Adrenal gland (tissue), 12 donors: ENCODE data around the gene HDLBP. TPM values are rescaled to one million over a fixed set of nuclear protein-coding genes. Genes with fewer than 3 reads are reported as not detected.

Source experiments
- DNase-seq, 7 donors: peaks; one replicate each; pipeline ENCODE4 v3.0.0-alpha.2; 2019 to 2020
- H3K27ac ChIP-seq, 5 donors: fragments of 200-600 bp; sonication (generic) in 4 of 5; 1 replicate in 3 of 5; 2 replicates in 2 of 5; pipeline versions ENCODE4 v1.5.1 to v1.8.0; 2016 to 2020; ENCODE audit warnings: mild to moderate bottlenecking in 1 of 5
- H3K27me3 ChIP-seq: fragments of 200-600 bp; 2 replicates; pipeline ENCODE4 v1.8.0; 2021
- H3K36me3 ChIP-seq, 2 donors: fragments of 200-600 bp; replicated peaks in 1 of 2; 1 replicate in 1 of 2; 2 replicates in 1 of 2; pipeline versions ENCODE4 v1.5.1 to v1.8.0; 2018 to 2022
- H3K4me1 ChIP-seq, 2 donors: fragments of 200-600 bp; replicated peaks in 1 of 2; 1 replicate in 1 of 2; 2 replicates in 1 of 2; pipeline versions ENCODE4 v1.5.1 to v1.8.0; 2018 to 2021
- H3K4me3 ChIP-seq, 4 donors: fragments of 200-600 bp; sonication (generic) in 3 of 4; one replicate each; pipeline ENCODE4 v1.5.1; 2016 to 2018
- H3K9me3 ChIP-seq, 3 donors: fragments of 200-600 bp; sonication (generic) in 1 of 3; replicated peaks in 1 of 3; 1 replicate in 2 of 3; 2 replicates in 1 of 3; pipeline versions ENCODE4 v1.5.1 to v1.8.0; 2016 to 2021
- CTCF ChIP-seq, 6 experiments: fragments of 450-650 bp in 4 of 6; fragments of 200-600 bp in 2 of 6; sonication (generic) in 1 of 6; IDR thresholded peaks; 1 replicate in 5 of 6; 2 replicates in 1 of 6; pipeline versions ENCODE4 v1.5.1 to v1.8.0; 2016 to 2021; ENCODE audit warnings: antibody characterized with exemption in 6 of 6, mild to moderate bottlenecking in 2 of 6, moderate library complexity in 1 of 6
- POLR2A ChIP-seq, 2 donors: fragments of 450-650 bp; IDR thresholded peaks; one replicate each; pipeline ENCODE4 v1.6.1; 2017; ENCODE audit warnings: antibody characterized with exemption in 2 of 2, mild to moderate bottlenecking in 2 of 2, moderate library complexity in 1 of 2
- WGBS, 4 donors: extraction: QIAGEN DNeasy Blood & Tissue Kit in 2 of 4; methylation state at CpG; one replicate each; pipeline versions ENCODE4 v1.1.5 to v1.1.7; 2013 to 2017; 5-methylcytosine and 5-hydroxymethylcytosine counted together
- intact Hi-C, 2 donors: fragments of 100-400 bp; cut with DNase I; formaldehyde crosslinking; loops; one replicate each; pipeline versions ENCODE4 v1.14.1 to v1.15.0; 2022 to 2023
- polyA plus RNA-seq, 3 donors: library from polyadenylated mRNA; stranded (reverse); fragments of 200-250 nt in 2 of 3; fragments of 350-450 nt in 1 of 3; fragmentation: Illumina TruSeq in 1 of 3; extraction: RNeasy Lipid Tissue Mini Kit (QIAGEN cat#74804) in 1 of 3; gene quantifications; one replicate each; pipeline ENCODE4 v1.2.3, GENCODE V29; 2013 to 2014
- total RNA-seq, 9 donors: library from RNA; depleted of rRNA in 4 of 9; stranded (reverse); fragments of >200 nt in 4 of 9; fragments of 120-200 nt in 1 of 9; fragmentation: NEBNext Ultra II Directional in 1 of 9; extraction: Animal tissue kit (Norgen Biotek cat#: 25700) in 1 of 9; gene quantifications; one replicate each; pipeline versions ENCODE4 v1.1.0 to v1.2.4, GENCODE V29; 2013 to 2023
- donor health status: healthy with polysubstance abuse.
- donor health status: Bipolar disorder and iron deficiency.
- donor health status: DM: yes; HTN: yes; CAD: no.
- donor health status: DM: no; HTN: no; CAD: no.
- donor health status: DM: no; HTN: no; CAD: no.
- donor health status: DM: yes; HTN: yes; CAD: no.

Gene HDLBP
- total and polyA plus RNA-seq, 12 donors = 295 to 880 (median 454) TPM

- peaks cover 0 to 16% of the 10 kb centered on the region in 2 donors for H3K36me3 ChIP-seq
- H3K4me1 ChIP-seq = peaks cover 30 to 45% of the 10 kb centered on the region in 2 donors
- no peaks in the 10 kb centered on the region for H3K27me3 ChIP-seq
- H3K27ac ChIP-seq = peak overlapping the region; percentile 80 to 99 (median 98)
- peak overlapping the region; percentile 83 to 97 (median 88) for H3K4me3 ChIP-seq
- TF ChIP-seq CTCF (IDR thresholded peaks at IDR 0.05) (no peak), POLR2A (IDR thresholded peaks at IDR 0.05) (peak in 1 of 2 donors; percentile 71)
- 0 to 1% (median 0%) methylated on average over 20 to 37 of the region's 37 CpGs for WGBS, 4 donors
- peak; percentile 91 to 96 (median 93) for DNase-seq
- H3K9me3 ChIP-seq = peaks cover 0 to 8% (median 0%) of the 10 kb centered on the region in 3 donors
- intact Hi-C loops = no loop called here
Measured at GRCh38 chr2:241271706-241272302, 43.7 kb downstream of the HDLBP start.

DNA sequence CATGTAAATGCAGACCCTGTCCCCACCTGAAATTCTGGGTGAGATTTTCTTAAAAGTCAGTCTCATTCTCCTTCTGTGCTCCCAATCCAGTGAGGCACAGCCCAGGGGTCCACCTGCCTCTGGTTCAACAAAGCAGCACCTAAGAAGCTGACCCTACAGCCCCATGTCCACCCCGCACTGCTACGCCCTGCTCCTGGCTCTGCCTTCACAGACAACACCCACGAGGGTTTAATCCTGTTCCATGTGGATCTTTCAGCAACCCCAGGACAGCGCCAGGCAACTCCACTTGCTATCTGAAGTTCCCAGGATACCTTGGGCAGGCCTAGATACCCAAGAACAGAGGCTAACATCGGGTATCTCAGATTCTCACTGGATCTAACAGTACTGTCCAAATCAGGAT lies 44.9 kb downstream of the HDLBP start:
- peaks cover 0 to 5% (median 0%) of the 10 kb centered on the region in 3 donors for H3K9me3 ChIP-seq
- 59 to 77% (median 65%) methylated on average over 5 of the region's 5 CpGs for WGBS, 4 donors
- DNase-seq = peak in 1 of 7 donors; percentile 52
- H3K36me3 ChIP-seq = peaks cover 0 to 29% of the 10 kb centered on the region in 2 donors
- H3K27me3 ChIP-seq = no peaks in the 10 kb centered on the region
- intact Hi-C loops = no loop called here
- no peak for TF ChIP-seq CTCF (IDR thresholded peaks at IDR 0.05)
- TF ChIP-seq POLR2A (IDR thresholded peaks at IDR 0.05) = no peak
- peak overlapping the region in 3 of 5 donors; percentile 19 to 99 (median 96) for H3K27ac ChIP-seq
- peak overlapping the region in 1 of 4 donors; percentile 97 for H3K4me3 ChIP-seq
- H3K4me1 ChIP-seq = peaks cover 30 to 45% of the 10 kb centered on the region in 2 donors

DNA sequence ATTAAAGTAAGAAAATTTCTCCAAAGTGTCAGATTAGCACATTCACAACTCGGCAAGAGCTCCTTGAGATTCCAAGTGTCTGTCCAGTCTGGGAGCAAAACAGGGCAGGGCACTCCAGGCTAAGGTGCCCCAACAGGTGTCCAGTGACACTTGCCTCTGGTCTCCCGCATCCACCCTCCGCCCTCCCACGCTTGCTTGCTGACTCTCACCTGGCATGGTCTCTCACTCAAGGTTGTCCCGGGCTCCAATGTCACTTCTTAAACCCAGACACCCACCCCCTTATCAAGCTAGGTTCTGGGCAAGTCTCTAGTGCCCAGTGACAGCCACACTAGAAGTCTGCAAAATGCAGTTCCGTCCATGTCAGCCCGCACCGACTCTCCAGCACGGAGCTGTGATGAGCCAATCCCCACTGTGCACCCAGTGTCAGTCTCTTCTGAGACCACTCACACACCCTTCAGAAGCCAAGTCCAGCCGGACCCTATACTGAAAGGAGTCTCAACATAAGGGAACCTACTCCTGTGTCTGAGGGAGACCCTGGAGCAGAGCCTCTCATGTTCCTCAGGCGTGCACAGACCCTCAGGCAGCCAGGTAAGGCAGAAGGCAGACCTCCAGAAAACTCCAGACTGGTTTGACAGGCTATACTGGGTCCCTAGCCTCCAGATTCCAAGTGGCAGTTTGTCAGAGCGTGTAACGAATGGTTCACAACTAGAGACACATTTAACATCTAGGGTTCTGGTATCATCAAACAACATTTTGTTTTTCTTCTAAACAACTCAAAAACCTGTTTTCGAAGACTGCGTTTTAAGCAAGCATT lies 45.6 kb downstream of the HDLBP start:
- intact Hi-C loops = loop anchor here in 1 of 2 donors (10.0 kb wide), 1 partner anchor 55 kb away; no protein-coding TSS in a partner anchor
- WGBS, 4 donors = 76 to 81% (median 79%) methylated on average over 9 to 15 of the region's 15 CpGs
- peak overlapping the region in 1 of 5 donors; percentile 19 for H3K27ac ChIP-seq

More for the DNA sequence above, 45.6 kb downstream of the HDLBP start:
- Histone ChIP-seq H3K27me3 (no peaks in the 10 kb centered on the region), H3K4me1 (peaks cover 30 to 45% of the 10 kb centered on the region in 2 donors), H3K36me3 (peaks cover 0 to 35% of the 10 kb centered on the region in 2 donors), H3K9me3 (no peaks in the 10 kb centered on the region), H3K4me3 (peak overlapping the region in 1 of 4 donors; percentile 97)
- TF ChIP-seq CTCF (IDR thresholded peaks at IDR 0.05) (no peak), POLR2A (IDR thresholded peaks at IDR 0.05) (no peak)
- peak in 1 of 7 donors; percentile 54 for DNase-seq
